Sigmoid colon (tissue), 4 donors: Measurements from ENCODE around the gene OTUD4.
"Not testable (repeated sequence)": the region's sequence is repeated elsewhere in the genome, so short reads cannot be mapped to it uniquely, and the experiment has no call there.

Experiments
- CTCF ChIP-seq, 4 experiments: fragments of 450-650 bp in 3 of 4; fragments of 200-600 bp in 1 of 4; IDR thresholded peaks; one replicate each; pipeline ENCODE4 v1.5.1; 2016 to 2019; ENCODE audit warnings: antibody characterized with exemption in 4 of 4, mild to moderate bottlenecking in 3 of 4, moderate library complexity in 2 of 4
- EP300 ChIP-seq, 4 donors: sonication (generic); formaldehyde crosslinking; IDR thresholded peaks; one replicate each; pipeline ENCODE4 v1.6.1; 2017; ENCODE audit warnings: antibody characterized with exemption in 4 of 4

GRCh38 chr4:145223228-145223627 is 42.8 kb upstream of the OTUD4 start:
- TF ChIP-seq CTCF, EP300 (IDR thresholded peaks at IDR 0.05): not testable (repeated sequence)
